ENCODE measurements around the gene MYCBP2. TPM values are rescaled to one million over a fixed set of nuclear protein-coding genes. Genes with fewer than 3 reads are reported as not detected.

The MYCBP2 gene
- total and polyA plus RNA-seq, 2 donors = 43.7 to 124 TPM

- DNase-seq (ENCODE audit: extremely low spot score) = no peak
- no peak overlapping the region for H3K27ac ChIP-seq (ENCODE audit: low read depth)
- H3K36me3 ChIP-seq (ENCODE audit: insufficient read depth) = no peaks in the 10 kb centered on the region
- WGBS = 96% methylated on average over 4 of the region's 4 CpGs
- no peak overlapping the region for H3K4me3 ChIP-seq (ENCODE audit: low read depth, low read length)
- no peaks in the 10 kb centered on the region for H3K4me1 ChIP-seq (ENCODE audit: insufficient read depth)
These were observed 293.1 kb downstream of the MYCBP2 start for GRCh38 chr13:77033717-77034302.

- Histone ChIP-seq H3K4me1 (ENCODE audit: insufficient read depth) (no peaks in the 10 kb centered on the region), H3K4me3 (ENCODE audit: low read depth, low read length) (no peak overlapping the region), H3K36me3 (ENCODE audit: insufficient read depth) (no peaks in the 10 kb centered on the region), H3K27ac (ENCODE audit: low read depth) (no peak overlapping the region)
- WGBS = 96% methylated on average over 6 of the region's 6 CpGs
- no peak for DNase-seq (ENCODE audit: extremely low spot score)
These were observed 295.1 kb downstream of the MYCBP2 start for GRCh38 chr13:77031656-77032243.

- 85% methylated on average over 1 of the region's 1 CpG for WGBS
- no peak for DNase-seq (ENCODE audit: extremely low spot score)
These were observed 297.5 kb downstream of the MYCBP2 start for GRCh38 chr13:77029436-77029835.

GRCh38 chr13:77028202-77028601, 298.7 kb downstream of the MYCBP2 start:
- 71% methylated on average over 5 of the region's 5 CpGs for WGBS
- H3K27ac ChIP-seq (ENCODE audit: low read depth) = no peak overlapping the region
- no peaks in the 10 kb centered on the region for H3K36me3 ChIP-seq (ENCODE audit: insufficient read depth)
- no peak for DNase-seq (ENCODE audit: extremely low spot score)
- H3K4me1 ChIP-seq (ENCODE audit: insufficient read depth) = no peaks in the 10 kb centered on the region
- H3K4me3 ChIP-seq (ENCODE audit: low read depth, low read length) = no peak overlapping the region

More at GRCh38 chr13:77029436-77029835, 297.5 kb downstream of the MYCBP2 start:
- Histone ChIP-seq H3K4me1 (ENCODE audit: insufficient read depth) (no peaks in the 10 kb centered on the region), H3K27ac (ENCODE audit: low read depth) (no peak overlapping the region), H3K4me3 (ENCODE audit: low read depth, low read length) (no peak overlapping the region), H3K36me3 (ENCODE audit: insufficient read depth) (no peaks in the 10 kb centered on the region)

- H3K27ac ChIP-seq (ENCODE audit: low read depth) = peak within 1 kb of the TSS; percentile 100
- H3K36me3 ChIP-seq (ENCODE audit: insufficient read depth) = no peaks in the 10 kb centered on the region
- no peaks in the 10 kb centered on the region for H3K4me1 ChIP-seq (ENCODE audit: insufficient read depth)
- WGBS = under 1% methylated on average over 74 of the region's 74 CpGs
- peak within 1 kb of the TSS; percentile 99 for H3K4me3 ChIP-seq (ENCODE audit: low read depth, low read length)
- peak; percentile 61 for DNase-seq (ENCODE audit: extremely low spot score)
These were observed 299.9 kb downstream of the MYCBP2 start, which contains the start of gene FBXL3 for GRCh38 chr13:77026861-77027621. Gene FBXL3 (minus strand): TSS chr13:77027159. CDS start chr13:77021860, 5,299 bp downstream.

GRCh38 chr13:77026255-77026860, 300.5 kb downstream of the MYCBP2 start:
- Histone ChIP-seq H3K36me3 (ENCODE audit: insufficient read depth) (peaks cover 2% of the 10 kb centered on the region), H3K4me1 (ENCODE audit: insufficient read depth) (no peaks in the 10 kb centered on the region), H3K27ac (ENCODE audit: low read depth) (peak overlapping the region; percentile 100), H3K4me3 (ENCODE audit: low read depth, low read length) (peak overlapping the region; percentile 99)
- under 1% methylated on average over 62 of the region's 62 CpGs for WGBS
- no peak for DNase-seq (ENCODE audit: extremely low spot score)

- 40% methylated on average over 3 of the region's 3 CpGs for WGBS
- Histone ChIP-seq H3K36me3 (ENCODE audit: insufficient read depth) (peaks cover 3% of the 10 kb centered on the region), H3K4me3 (ENCODE audit: low read depth, low read length) (no peak overlapping the region), H3K27ac (ENCODE audit: low read depth) (no peak overlapping the region), H3K4me1 (ENCODE audit: insufficient read depth) (no peaks in the 10 kb centered on the region)
- no peak for DNase-seq (ENCODE audit: extremely low spot score)
These were observed 304.6 kb downstream of the MYCBP2 start for GRCh38 chr13:77022341-77022740.

GRCh38 chr13:77019756-77020155, 307.1 kb downstream of the MYCBP2 start:
- Histone ChIP-seq H3K36me3 (ENCODE audit: insufficient read depth) (peaks cover 6% of the 10 kb centered on the region), H3K4me3 (ENCODE audit: low read depth, low read length) (no peak overlapping the region), H3K4me1 (ENCODE audit: insufficient read depth) (no peaks in the 10 kb centered on the region), H3K27ac (ENCODE audit: low read depth) (no peak overlapping the region)
- no peak for DNase-seq (ENCODE audit: extremely low spot score)

- Histone ChIP-seq H3K4me3 (ENCODE audit: low read depth, low read length) (no peak overlapping the region), H3K27ac (ENCODE audit: low read depth) (no peak overlapping the region), H3K36me3 (ENCODE audit: insufficient read depth) (peaks cover 6% of the 10 kb centered on the region), H3K4me1 (ENCODE audit: insufficient read depth) (no peaks in the 10 kb centered on the region)
- no peak for DNase-seq (ENCODE audit: extremely low spot score)
- WGBS = 90% methylated on average over 6 of the region's 6 CpGs
These were observed 309.8 kb downstream of the MYCBP2 start for GRCh38 chr13:77016888-77017623.

GRCh38 chr13:77016251-77016812, 310.6 kb downstream of the MYCBP2 start:
- no peaks in the 10 kb centered on the region for H3K4me1 ChIP-seq (ENCODE audit: insufficient read depth)
- DNase-seq (ENCODE audit: extremely low spot score) = no peak

GRCh38 chr13:77014906-77015685, 311.8 kb downstream of the MYCBP2 start:
- H3K27ac ChIP-seq (ENCODE audit: low read depth) = no peak overlapping the region
- no peaks in the 10 kb centered on the region for H3K4me1 ChIP-seq (ENCODE audit: insufficient read depth)
- WGBS = 85% methylated on average over 2 of the region's 2 CpGs
- DNase-seq (ENCODE audit: extremely low spot score) = no peak
- peaks cover 5% of the 10 kb centered on the region for H3K36me3 ChIP-seq (ENCODE audit: insufficient read depth)
- no peak overlapping the region for H3K4me3 ChIP-seq (ENCODE audit: low read depth, low read length)

More at GRCh38 chr13:77016251-77016812, 310.6 kb downstream of the MYCBP2 start:
- H3K27ac ChIP-seq (ENCODE audit: low read depth) = no peak overlapping the region
- WGBS = 77% methylated on average over 3 of the region's 3 CpGs
- H3K36me3 ChIP-seq (ENCODE audit: insufficient read depth) = peaks cover 5% of the 10 kb centered on the region
- no peak overlapping the region for H3K4me3 ChIP-seq (ENCODE audit: low read depth, low read length)

- H3K27ac ChIP-seq (ENCODE audit: low read depth) = no peak overlapping the region
- no peak for DNase-seq (ENCODE audit: extremely low spot score)
- no peak overlapping the region for H3K4me3 ChIP-seq (ENCODE audit: low read depth, low read length)
- peaks cover 2% of the 10 kb centered on the region for H3K4me1 ChIP-seq (ENCODE audit: insufficient read depth)
- WGBS = 82% methylated on average over 2 of the region's 2 CpGs
- peaks cover 8% of the 10 kb centered on the region for H3K36me3 ChIP-seq (ENCODE audit: insufficient read depth)
These were observed 312.9 kb downstream of the MYCBP2 start for GRCh38 chr13:77013853-77014542.
